Lower lobe of right lung (tissue), 2 donors: ENCODE data around the gene LIPT1. TPM values are rescaled to one million over a fixed set of nuclear protein-coding genes. Genes with fewer than 3 reads are reported as not detected.
A peak's percentile ranks its signal among the peaks of the same experiment; 100 is the strongest.

Experiments
- ATAC-seq, 2 donors: fragments of 200-7000 bp; cut with Tn5 transposase; one replicate each; pipeline ENCODE4 v1.9.1; 2020 to 2022; ENCODE audit warnings: mild to moderate bottlenecking in 2 of 2, moderate library complexity in 2 of 2
- DNase-seq: peaks from one replicate; pipeline ENCODE4 v3.0.0-alpha.2; 2020
- H3K27ac ChIP-seq: fragments of 200-600 bp; one replicate; pipeline ENCODE4 v1.8.0; 2022
- H3K27me3 ChIP-seq: fragments of 200-600 bp; one replicate; pipeline ENCODE4 v1.8.0; 2022; ENCODE audit warnings: low read depth
- H3K36me3 ChIP-seq: fragments of 200-600 bp; one replicate; pipeline ENCODE4 v1.8.0; 2022; ENCODE audit warnings: mild to moderate bottlenecking
- H3K4me1 ChIP-seq: fragments of 200-600 bp; one replicate; pipeline ENCODE4 v1.8.0; 2022
- H3K4me3 ChIP-seq: fragments of 200-600 bp; one replicate; pipeline ENCODE4 v1.8.0; 2022; ENCODE audit warnings: mild to moderate bottlenecking
- H3K9me3 ChIP-seq: fragments of 200-600 bp; one replicate; pipeline ENCODE4 v1.8.0; 2022
- intact Hi-C: fragments of 100-400 bp; cut with DNase I; formaldehyde crosslinking; loops from one replicate; pipeline ENCODE4 v1.11.0; 2022
- total RNA-seq: library from RNA; stranded (reverse); fragmentation: NEBNext Ultra II Directional; extraction: Animal tissue kit (Norgen Biotek cat#: 25700); gene quantifications from one replicate; pipeline ENCODE4 v1.2.1, GENCODE V29; 2021
- TF ChIP-seq, protein P1 (sequence below): fragments of 200-600 bp; IDR thresholded peaks from one replicate; pipeline ENCODE4 v1.8.0; 2022; ENCODE audit warnings: antibody characterized with exemption, mild to moderate bottlenecking
- donor health status: DM: no; HTN: yes; CAD: no; lungs with severe emphysema.

Gene LIPT1
- total RNA-seq, 1 donor from 2014 or later: 6.2 TPM

DNA sequence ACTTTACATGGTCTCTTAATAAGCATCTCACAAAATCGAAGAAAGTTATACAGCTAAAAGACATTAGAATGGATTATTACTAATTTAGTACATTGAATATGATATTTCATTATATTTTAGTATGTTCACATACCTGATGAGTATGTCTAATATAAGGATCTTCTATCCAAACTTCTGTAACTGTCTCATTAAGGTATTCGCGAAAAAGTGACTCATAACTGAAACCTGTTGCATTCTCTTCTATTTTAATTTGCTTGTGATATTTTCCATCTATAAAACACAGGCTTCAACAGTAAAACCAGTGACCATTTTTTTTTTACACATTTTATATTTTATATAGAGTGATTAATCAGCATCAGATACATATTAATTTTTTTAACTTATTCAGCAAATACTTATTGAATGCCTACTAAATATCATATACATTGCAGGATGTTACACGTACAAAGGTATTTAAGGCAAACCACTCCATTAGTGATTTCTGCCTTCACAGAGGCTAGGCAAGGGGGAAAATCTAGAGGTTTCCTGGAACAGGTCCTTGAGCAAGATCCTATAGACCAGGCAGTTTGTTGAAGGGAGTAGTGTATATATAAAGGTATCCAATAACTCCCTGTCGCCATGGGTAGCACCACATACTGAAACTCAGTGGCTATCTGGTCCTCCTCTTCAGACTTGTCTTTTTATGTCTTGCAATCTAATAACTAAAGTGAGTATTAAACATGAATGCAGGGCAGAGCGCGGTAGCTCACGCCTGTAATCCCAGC, 16.8 kb downstream of the LIPT1 start:
- Histone ChIP-seq H3K4me3 (no peak overlapping the region), H3K4me1 (peaks cover 5% of the 10 kb centered on the region), H3K27ac (no peak overlapping the region), H3K27me3 (no peaks in the 10 kb centered on the region), H3K9me3 (no peaks in the 10 kb centered on the region), H3K36me3 (peaks cover 71% of the 10 kb centered on the region)
- intact Hi-C loops: no loop called here
- TF ChIP-seq, protein P1, sequence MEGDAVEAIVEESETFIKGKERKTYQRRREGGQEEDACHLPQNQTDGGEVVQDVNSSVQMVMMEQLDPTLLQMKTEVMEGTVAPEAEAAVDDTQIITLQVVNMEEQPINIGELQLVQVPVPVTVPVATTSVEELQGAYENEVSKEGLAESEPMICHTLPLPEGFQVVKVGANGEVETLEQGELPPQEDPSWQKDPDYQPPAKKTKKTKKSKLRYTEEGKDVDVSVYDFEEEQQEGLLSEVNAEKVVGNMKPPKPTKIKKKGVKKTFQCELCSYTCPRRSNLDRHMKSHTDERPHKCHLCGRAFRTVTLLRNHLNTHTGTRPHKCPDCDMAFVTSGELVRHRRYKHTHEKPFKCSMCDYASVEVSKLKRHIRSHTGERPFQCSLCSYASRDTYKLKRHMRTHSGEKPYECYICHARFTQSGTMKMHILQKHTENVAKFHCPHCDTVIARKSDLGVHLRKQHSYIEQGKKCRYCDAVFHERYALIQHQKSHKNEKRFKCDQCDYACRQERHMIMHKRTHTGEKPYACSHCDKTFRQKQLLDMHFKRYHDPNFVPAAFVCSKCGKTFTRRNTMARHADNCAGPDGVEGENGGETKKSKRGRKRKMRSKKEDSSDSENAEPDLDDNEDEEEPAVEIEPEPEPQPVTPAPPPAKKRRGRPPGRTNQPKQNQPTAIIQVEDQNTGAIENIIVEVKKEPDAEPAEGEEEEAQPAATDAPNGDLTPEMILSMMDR: no peak
- DNase-seq (no peak), ATAC-seq (no peak)

DNA sequence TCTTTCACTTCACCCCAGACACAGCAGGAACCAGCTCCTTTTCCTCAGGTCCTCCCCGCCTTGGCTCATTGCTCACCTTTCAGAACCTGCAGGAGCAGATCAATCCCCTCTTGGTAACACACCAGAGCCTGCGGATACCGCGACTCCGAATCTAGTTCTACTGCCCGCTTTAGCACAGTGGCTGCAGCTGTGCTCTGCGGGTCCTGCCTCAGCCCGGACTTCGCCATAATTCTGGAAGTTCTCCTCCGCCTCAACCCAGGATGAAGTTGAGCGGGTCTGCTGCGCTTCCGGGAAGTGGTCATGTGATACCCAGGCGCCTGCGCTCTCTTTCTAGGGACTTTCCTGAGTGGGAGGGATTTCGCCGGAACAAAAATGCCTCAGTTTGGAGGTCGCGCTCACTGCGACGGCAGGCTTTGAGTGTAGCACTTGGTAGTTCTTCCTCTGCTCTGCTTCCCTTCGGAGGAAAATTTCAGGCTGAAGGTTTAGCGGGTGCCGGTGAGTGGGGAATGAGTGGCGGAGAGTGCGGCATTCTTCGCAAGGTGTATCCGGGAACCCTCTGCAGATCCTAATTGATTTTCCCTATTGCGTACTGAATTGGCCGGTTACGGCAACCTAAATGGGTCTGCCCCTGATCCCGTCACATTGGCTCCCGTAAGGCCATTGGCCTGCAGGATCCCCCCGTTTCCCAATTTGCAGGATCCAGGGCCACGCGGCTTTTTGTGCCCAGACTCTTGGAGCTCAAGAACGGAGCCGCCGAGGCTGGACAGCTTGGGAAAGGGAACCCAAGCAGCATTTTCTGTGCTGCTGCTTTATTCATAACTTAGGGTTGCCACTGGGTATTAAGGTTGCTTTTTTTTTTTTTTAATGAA, 26.2 kb downstream of the LIPT1 start, which contains the start of the genes MITD1 and MRPL30:
TSS of gene MITD1 (minus strand) at position 304 of the 869 bp plus-strand sequence. CDS start at position 227, 77 bp downstream.
TSS of gene MRPL30 (plus strand) at position 430 of the 869 bp plus-strand sequence. CDS start 5,020 bp downstream, outside the sequence.
- DNase-seq: peak; percentile 92
- intact Hi-C loops: no loop called here
- TF ChIP-seq, protein P1: no peak
- Histone ChIP-seq H3K9me3 (no peaks in the 10 kb centered on the region), H3K36me3 (no peaks in the 10 kb centered on the region), H3K27ac (peak within 1 kb of the TSS; percentile 84), H3K4me3 (peak within 1 kb of the TSS; percentile 87), H3K27me3 (no peaks in the 10 kb centered on the region), H3K4me1 (peaks cover 34% of the 10 kb centered on the region)
- ATAC-seq: peak; percentile 98 to 99

DNA sequence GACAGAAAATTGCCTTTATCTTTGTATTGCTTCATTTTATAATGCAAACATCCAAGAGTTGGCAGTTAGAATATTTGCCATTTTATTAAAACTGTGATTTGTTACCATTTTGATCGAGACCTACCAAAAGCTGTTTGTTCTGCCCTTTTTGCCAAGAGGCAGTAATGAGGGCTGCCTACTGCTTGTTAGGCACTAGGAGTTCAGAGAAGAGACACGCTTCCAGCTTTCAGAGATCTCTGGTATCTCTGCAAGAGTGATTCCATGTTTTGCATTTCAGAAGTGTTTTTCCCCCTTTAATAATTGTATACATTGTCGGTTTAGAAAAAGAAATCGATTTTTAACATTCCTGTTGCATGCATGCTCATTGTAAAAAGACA, 26.8 kb downstream of the LIPT1 start:
- peak overlapping the region; percentile 87 for H3K4me3 ChIP-seq
- no peaks in the 10 kb centered on the region for H3K9me3 ChIP-seq
- peak overlapping the region; percentile 84 for H3K27ac ChIP-seq
- DNase-seq (no peak), ATAC-seq (no peak)
- TF ChIP-seq, protein P1: no peak
- H3K27me3 ChIP-seq: no peaks in the 10 kb centered on the region
- no peaks in the 10 kb centered on the region for H3K36me3 ChIP-seq
- peaks cover 34% of the 10 kb centered on the region for H3K4me1 ChIP-seq
- intact Hi-C loops: no loop called here

DNA sequence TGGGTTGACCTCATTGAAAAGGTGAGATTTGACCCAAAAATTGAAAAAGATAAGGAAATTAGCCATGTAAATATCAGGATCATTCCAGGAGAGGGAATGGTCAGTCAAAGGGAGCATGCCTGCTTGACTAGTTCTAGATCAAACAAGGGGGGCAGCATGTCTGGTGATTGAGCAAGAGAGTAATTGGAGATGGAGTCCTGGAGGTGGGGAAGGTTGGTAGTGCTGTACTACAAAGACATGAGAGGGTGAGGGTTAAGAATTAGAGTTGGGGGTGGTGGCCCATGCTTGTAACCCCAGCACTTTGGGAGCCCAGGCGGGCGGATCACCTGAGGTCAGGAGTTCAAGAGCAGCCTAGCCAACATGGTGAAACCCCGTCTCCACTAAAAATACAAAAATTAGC, 28.3 kb downstream of the LIPT1 start:
- no peak overlapping the region for H3K4me3 ChIP-seq
- TF ChIP-seq, protein P1: no peak
- ATAC-seq: no peak
- H3K36me3 ChIP-seq: peaks cover 9% of the 10 kb centered on the region
- intact Hi-C loops: no loop called here
- H3K9me3 ChIP-seq: no peaks in the 10 kb centered on the region
- H3K27me3 ChIP-seq: no peaks in the 10 kb centered on the region
- H3K4me1 ChIP-seq: peaks cover 34% of the 10 kb centered on the region
- H3K27ac ChIP-seq: no peak overlapping the region
- no peak for DNase-seq

DNA sequence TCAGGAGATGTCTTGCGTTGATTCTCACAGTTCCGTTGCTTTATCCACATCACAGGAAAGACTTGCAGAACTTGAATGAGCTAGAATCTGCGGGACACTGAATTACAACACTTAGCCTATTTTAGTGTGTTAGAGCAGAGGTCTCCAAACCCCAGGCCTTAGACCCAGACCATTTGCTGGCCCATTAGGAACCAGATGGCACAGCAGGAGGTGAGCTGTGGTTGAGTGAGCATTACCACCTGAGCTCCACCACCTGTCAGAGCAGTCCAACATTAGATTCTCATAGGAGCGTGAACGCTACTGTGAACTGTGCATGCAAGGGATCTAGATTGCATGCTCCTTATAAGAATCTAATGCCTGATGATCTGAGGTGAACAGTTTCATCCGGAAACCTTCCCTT, 30.0 kb downstream of the LIPT1 start:
- H3K27me3 ChIP-seq: no peaks in the 10 kb centered on the region
- H3K4me1 ChIP-seq: peaks cover 25% of the 10 kb centered on the region
- ATAC-seq: no peak
- peaks cover 24% of the 10 kb centered on the region for H3K36me3 ChIP-seq
- intact Hi-C loops: no loop called here
- DNase-seq: no peak
- no peaks in the 10 kb centered on the region for H3K9me3 ChIP-seq
- H3K4me3 ChIP-seq: no peak overlapping the region
- H3K27ac ChIP-seq: no peak overlapping the region
- TF ChIP-seq, protein P1: no peak
